Nephron progenitor cell (in vitro differentiated cells): Measurements from ENCODE around the gene BIN1.

Source experiments
- DNase-seq: peaks from one replicate; pipeline ENCODE4 v3.0.0; 2021
- H3K27ac Mint-ChIP-seq: 2 replicates; pipeline ENCODE4 v1.8.0; 2021; ENCODE audit warnings: mild to moderate bottlenecking, moderate library complexity, mixed read lengths
- H3K27me3 Mint-ChIP-seq: 2 replicates; pipeline ENCODE4 v1.8.0; 2021; ENCODE audit warnings: mild to moderate bottlenecking, low read depth, mixed read lengths; ENCODE audit not compliant: poor library complexity
- H3K36me3 Mint-ChIP-seq: 2 replicates; pipeline ENCODE4 v1.8.0; 2021; ENCODE audit warnings: low read depth, mixed read lengths
- H3K4me1 Mint-ChIP-seq: 2 replicates; pipeline ENCODE4 v1.8.0; 2021; ENCODE audit warnings: mixed read lengths
- H3K4me3 Mint-ChIP-seq: 2 replicates; pipeline ENCODE4 v1.8.0; 2021; ENCODE audit warnings: mild to moderate bottlenecking, moderate library complexity, mixed read lengths
- H3K9me3 Mint-ChIP-seq: 2 replicates; pipeline ENCODE4 v1.8.0; 2021; ENCODE audit warnings: mild to moderate bottlenecking, moderate library complexity, mixed read lengths
- TF ChIP-seq, protein P1 (sequence below): fragments of 200-600 bp; sonication (generic); IDR thresholded peaks from 2 replicates; pipeline ENCODE4 v1.5.0; 2021; ENCODE audit warnings: antibody characterized with exemption

The BIN1 gene

DNA sequence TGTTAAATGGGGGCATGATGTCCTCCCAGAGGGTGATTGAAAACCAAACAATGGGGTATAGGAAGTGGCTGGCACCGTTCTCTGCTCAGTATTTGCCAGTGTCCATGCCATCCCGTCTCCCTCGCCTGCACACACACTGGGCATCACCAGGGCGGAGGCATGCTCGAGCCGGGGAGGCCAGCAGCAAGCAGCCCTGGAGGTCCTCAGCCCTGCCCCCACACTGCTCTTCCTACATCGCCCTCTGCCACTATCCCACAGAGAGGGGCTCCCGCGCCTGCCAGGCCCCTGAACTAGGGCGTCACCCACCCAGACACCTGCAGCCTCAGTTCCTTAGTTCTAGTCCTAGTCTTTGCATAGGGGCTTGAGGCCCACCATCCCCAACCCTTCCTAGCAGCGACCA lies 50.9 kb downstream of the BIN1 start:
- H3K27ac Mint-ChIP-seq: no peak overlapping the region
- no peak for DNase-seq

DNA sequence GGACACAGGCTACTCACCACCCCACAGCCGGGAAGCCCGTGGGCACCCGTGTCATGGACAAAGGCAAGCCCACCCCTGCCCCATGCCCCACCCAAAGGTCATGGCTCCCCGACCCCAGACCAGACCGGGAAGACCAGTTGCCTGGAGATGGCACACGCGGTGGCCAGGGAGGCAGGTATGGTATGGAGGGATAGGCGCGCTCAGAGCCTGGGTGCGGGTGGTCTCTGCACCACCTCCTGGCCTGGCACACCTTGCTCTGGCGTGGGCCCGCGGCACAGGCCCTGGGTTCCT lies 51.2 kb downstream of the BIN1 start:
- no peak overlapping the region for H3K27ac Mint-ChIP-seq
- no peaks in the 10 kb centered on the region for H3K27me3 Mint-ChIP-seq
- no peaks in the 10 kb centered on the region for H3K9me3 Mint-ChIP-seq
- H3K4me3 Mint-ChIP-seq: no peak overlapping the region
- no peak for DNase-seq
- H3K36me3 Mint-ChIP-seq: peaks cover 4% of the 10 kb centered on the region
- H3K4me1 Mint-ChIP-seq: peaks cover 32% of the 10 kb centered on the region
- TF ChIP-seq, protein P1, sequence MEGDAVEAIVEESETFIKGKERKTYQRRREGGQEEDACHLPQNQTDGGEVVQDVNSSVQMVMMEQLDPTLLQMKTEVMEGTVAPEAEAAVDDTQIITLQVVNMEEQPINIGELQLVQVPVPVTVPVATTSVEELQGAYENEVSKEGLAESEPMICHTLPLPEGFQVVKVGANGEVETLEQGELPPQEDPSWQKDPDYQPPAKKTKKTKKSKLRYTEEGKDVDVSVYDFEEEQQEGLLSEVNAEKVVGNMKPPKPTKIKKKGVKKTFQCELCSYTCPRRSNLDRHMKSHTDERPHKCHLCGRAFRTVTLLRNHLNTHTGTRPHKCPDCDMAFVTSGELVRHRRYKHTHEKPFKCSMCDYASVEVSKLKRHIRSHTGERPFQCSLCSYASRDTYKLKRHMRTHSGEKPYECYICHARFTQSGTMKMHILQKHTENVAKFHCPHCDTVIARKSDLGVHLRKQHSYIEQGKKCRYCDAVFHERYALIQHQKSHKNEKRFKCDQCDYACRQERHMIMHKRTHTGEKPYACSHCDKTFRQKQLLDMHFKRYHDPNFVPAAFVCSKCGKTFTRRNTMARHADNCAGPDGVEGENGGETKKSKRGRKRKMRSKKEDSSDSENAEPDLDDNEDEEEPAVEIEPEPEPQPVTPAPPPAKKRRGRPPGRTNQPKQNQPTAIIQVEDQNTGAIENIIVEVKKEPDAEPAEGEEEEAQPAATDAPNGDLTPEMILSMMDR: no peak

More for the DNA sequence above, 50.9 kb downstream of the BIN1 start:
- H3K4me3 Mint-ChIP-seq: no peak overlapping the region
- peaks cover 32% of the 10 kb centered on the region for H3K4me1 Mint-ChIP-seq
- peaks cover 4% of the 10 kb centered on the region for H3K36me3 Mint-ChIP-seq
- TF ChIP-seq, protein P1: no peak
- H3K27me3 Mint-ChIP-seq: no peaks in the 10 kb centered on the region
- H3K9me3 Mint-ChIP-seq: no peaks in the 10 kb centered on the region

DNA sequence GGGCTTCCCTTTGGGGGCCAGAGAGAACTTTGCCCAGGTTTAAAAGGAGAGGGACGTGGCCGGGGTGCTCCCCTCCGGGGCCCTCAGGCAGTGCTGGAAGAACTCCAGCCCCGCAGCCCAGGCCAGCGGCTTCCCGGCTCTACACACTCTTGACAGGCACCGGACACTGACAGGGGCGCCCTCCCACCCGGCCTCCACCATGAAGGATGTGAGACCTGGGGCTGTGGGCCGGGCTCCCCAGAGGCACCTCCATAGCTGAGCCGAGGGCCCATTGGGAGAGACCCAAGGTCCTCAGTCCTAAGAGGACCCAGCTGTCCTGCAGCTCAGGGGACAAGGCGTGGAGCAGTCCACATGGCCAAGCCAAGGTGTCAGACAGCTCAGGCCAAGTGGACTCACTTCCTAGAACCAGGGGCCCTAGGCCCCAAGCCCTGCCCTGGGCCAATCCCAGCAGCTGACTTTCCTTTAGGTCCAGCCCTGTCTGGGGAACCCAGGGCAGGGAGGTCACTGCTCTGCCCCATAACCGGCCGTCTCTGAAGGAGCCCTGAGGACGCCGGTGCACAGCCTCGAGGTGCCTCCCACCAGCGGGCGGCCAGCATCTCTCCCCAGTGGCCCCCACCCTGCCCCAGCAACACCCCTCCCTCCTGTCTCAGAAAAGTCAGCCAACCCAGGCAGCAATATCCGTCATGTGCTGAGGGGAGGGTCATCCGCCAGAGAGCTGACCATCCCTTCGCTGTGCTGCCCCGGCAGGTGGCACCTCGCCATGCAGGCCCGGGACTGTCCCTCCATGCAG lies 51.8 kb downstream of the BIN1 start:
- Mint-ChIP-seq H3K36me3 (peaks cover 4% of the 10 kb centered on the region), H3K27ac (no peak overlapping the region), H3K4me1 (peaks cover 32% of the 10 kb centered on the region), H3K4me3 (no peak overlapping the region), H3K27me3 (no peaks in the 10 kb centered on the region), H3K9me3 (no peaks in the 10 kb centered on the region)
- no peak for DNase-seq
- TF ChIP-seq, protein P1: no peak

DNA sequence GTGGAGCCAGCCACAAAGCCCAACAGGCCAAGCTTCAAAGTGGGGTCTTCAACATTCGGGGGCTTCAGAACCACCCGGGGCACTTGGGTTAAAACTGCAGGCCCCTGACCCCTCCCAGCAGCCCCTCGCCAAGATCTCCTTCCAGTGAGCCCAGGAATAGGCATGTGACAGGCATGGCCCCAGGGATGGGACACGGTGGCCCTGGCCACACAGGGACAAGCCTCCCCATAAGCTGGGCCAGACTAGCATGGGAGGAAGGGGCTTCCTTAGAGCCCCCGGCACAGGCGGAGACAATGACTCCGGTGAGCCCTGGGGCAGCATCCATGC lies 52.4 kb downstream of the BIN1 start:
- H3K4me1 Mint-ChIP-seq: peaks cover 29% of the 10 kb centered on the region
- DNase-seq: no peak
- peaks cover 4% of the 10 kb centered on the region for H3K36me3 Mint-ChIP-seq
- H3K27ac Mint-ChIP-seq: no peak overlapping the region
- no peaks in the 10 kb centered on the region for H3K27me3 Mint-ChIP-seq
- TF ChIP-seq, protein P1: no peak
- H3K9me3 Mint-ChIP-seq: no peaks in the 10 kb centered on the region
- H3K4me3 Mint-ChIP-seq: no peak overlapping the region

DNA sequence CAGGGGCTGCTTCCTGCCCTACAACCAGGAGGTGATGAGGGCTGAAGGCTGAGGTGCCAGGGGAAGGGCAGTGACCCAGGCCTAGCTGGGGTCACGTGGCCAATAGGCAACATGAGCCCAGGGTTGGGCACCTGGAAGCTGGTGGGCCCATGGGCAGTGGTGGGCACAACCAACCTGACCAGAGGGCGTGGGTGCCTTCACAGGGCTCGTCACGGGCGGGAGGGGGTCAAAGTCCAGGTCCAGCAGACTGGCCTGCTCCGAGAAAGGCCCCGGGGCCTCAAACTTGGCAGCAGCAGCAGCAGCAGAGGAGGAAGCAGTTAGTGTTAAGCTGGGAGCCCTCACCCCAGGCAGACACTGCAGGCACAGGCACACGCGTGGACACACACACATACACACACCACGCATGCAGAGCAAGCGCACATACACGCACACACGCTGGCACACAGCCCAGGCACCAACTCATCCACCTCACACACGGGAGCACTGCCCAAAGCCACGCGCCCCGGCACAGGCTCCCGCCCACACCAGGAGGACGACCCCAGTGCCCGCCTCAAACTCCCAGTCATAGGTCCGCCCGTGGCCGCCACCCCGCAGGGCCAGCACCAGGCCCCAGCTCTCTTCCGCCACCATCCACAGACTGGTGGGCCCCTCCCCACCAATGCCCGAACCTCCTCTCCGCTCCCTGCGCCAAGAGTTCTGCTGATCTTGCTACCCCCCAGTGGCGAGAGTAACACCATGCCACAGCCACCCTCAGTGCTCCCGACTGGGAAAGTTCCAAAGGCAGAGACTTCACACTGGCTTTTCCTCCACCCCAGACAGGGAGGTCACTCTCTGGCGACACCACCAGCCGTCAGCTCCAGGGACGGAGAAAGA lies 53.0 kb downstream of the BIN1 start:
- Mint-ChIP-seq H3K4me3 (no peak overlapping the region), H3K9me3 (no peaks in the 10 kb centered on the region), H3K27ac (no peak overlapping the region), H3K27me3 (no peaks in the 10 kb centered on the region), H3K4me1 (peaks cover 23% of the 10 kb centered on the region), H3K36me3 (peaks cover 4% of the 10 kb centered on the region)
- TF ChIP-seq, protein P1: no peak
- no peak for DNase-seq
